GM18511 (cell line): ENCODE results near the gene KRTAP22-1.

Experiments used
- ATAC-seq: cut with Tn5 transposase; IDR thresholded peaks from one replicate; pipeline ENCODE4 v1.9.1; 2021; ENCODE audit warnings: mild to moderate bottlenecking, moderate library complexity; ENCODE audit not compliant: unreplicated experiment

KRTAP22-1 gene

DNA sequence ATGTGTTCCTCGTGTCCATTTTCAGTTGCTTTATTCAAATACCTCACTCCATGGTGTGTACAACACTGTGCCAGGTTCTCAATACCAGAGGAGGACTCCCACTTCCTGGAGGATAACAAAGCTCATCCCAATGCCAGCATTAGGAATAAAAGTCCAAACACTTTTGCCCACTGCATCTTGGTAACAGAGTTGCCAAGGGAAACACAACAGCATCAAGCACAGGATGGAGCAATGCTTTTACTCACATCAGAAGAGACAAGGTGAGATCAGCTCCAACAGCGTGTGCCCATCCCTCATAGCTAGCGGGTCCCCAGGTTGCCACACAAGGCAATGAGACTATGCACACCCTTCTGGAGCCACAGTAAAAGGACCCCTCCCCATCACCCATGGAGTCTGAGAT lies 22.5 kb downstream of the KRTAP22-1 start:
- ATAC-seq, result no peak

DNA sequence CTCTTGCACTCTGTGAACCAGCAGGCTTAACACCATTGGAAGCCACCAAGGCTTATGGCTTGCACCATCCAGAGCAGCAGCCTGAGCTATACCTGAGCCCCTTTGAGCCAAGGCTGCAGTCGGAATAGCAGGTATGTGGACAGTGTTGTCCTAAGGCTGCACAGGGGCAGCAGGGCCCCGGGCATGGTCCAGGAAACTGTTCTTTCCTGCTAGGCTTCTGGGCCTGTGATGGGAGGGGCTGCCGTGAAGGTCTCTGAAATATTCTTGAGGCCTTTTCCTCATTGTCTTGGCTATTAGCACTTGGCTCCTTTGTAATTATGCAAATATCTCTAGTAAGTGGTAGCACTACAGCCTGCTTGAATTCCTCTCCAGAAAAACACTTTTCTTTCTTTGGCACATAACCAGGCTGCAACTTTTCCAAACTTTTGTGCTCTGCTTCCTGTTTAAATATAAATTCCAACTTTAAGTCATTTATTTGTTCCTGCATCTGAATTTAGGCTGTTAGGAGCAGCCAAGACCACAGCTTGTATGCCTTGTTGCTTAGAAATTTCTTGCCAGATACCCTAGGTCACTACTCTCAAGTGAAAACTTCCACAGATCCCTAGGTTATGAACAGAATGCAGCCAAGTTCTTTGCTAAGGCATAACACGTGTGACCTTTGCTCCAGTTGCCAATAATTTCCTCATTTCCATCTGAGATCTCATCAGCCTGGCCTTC lies 24.7 kb downstream of the KRTAP22-1 start:
- no peak for ATAC-seq

DNA sequence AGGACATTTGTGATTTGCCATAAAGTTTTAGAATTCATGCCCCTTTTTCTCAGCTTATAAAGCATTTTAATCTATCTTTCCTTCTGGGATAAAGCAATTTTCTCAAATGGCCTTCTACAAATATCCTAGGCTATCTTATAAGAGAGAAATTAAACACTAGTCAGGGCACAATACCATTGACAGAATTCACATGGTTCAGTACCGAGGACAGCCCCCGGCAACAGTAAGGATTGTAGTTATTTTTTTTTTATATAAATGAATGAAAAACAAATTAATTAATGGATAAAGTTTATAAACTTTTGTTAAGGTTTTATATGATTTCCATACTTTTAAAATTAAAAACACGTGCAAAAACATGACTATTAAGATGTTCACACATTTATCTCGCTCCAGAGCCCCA lies 27.2 kb downstream of the KRTAP22-1 start:
- no peak for ATAC-seq

DNA sequence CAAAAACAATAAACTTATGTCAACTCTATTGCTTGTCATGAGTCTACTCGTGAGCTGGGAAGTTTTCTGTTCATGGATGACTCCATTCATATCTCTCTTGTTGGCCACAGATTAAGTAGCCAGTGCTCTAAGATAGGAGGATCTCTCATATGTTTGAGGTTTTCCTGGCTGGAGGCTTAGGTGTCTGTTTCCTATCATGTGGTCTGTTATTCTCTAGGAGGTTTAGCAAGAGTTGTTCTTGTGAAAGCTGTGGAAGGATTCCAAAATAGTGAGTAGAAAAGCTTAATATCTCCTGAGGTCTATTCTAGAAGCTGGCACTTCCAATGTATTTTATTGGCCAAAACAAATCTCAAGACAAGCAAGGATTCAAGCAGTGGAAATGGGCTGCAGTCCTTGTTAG lies 28.3 kb downstream of the KRTAP22-1 start:
- no peak for ATAC-seq

DNA sequence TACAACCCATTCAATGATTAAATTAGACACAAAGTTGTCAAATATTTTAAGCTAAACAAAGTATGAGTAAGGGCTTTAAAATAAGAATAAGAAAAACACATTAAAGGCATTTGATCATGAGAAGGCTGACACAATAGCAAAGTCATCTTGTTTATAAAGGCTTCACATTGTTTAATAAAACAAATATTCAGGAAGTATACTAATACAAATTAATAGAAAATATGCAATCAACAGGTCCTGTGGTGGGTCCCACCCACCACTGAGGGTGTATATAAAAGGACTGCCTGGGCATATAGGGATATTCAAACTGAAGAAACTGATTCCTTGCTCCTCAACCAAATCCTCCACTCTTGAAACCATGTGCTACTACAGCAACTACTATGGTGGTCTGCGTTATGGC lies 34.0 kb downstream of the KRTAP22-1 start, which contains the start of gene KRTAP20-2:
TSS of gene KRTAP20-2 (plus strand) at position 301 of the 400 bp plus-strand sequence. CDS start at position 359, 58 bp downstream.
- ATAC-seq, result no peak

DNA sequence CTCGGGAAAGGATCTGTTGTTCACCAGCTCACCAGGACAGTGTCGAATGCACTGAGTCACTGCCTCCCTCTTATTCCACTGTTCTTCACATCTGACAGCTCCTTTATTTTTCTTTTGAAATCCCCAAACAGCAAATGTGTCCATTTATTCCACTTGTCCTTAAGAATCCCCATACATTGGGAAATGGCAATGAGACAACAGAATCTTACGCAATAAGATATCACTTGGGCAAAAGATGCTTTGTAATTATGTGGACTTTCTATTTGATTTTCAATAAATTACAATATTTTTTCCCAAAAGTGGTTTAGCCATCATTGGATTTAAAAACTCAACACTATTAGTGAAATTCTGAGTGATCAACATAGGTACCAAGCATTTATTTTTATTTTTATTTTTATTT lies 37.8 kb downstream of the KRTAP22-1 start:
- no peak for ATAC-seq

DNA sequence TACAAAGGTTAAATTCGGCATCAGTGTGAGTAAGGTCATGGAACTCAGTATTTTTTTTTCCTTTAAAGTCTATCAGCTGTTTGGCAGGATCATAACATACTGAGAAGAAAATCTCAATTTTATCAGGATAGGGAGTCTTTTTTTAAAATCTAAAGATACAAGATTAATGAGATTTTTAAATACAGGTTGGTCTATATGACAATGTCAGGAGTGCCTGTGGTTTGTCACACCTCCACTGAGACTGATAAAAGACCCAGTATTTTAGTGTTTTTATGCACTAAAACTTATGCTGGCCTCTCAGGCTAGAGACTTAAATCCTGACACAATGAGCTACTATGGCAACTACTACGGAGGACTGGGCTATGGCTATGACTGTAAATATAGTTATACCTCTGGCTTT lies 41.7 kb downstream of the KRTAP22-1 start, which contains the start of gene KRTAP20-3:
TSS of gene KRTAP20-3 (plus strand) at position 301 of the 400 bp plus-strand sequence.
- ATAC-seq, result no peak

DNA sequence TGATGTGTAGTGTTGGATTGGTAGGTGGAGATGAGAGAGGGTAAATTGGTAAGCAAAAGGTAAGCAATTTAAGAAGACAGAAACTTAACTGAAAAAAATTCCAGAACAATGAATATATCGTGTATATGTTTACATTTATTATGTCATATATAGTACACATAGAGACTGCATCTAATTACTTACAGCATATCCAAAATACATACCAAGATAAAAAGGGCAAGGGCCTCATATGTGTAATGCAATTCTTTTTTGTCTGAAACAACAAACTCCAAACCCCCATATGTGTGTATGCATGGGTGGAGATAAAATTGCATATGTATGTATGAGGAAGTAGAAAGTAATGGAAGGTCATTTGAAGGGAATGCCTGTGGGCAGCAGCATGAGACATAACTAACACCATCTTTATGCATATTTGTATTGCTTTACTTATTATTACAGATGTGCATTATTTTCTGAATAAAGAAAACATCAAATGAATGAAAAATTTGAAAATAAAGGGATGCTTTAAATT lies 46.1 kb downstream of the KRTAP22-1 start:
- ATAC-seq, result no peak
